DOHH2 (cell line): Measurements from ENCODE around the gene FOXF2.
A peak's percentile ranks its signal among the peaks of the same experiment; 100 is the strongest.

Experiments used
- H3F3A ChIP-seq: fragments of 200-600 bp; sonication (generic), shearing (Covaris generic); 2 replicates; pipeline ENCODE4 v1.6.0; 2016; ENCODE audit warnings: antibody characterized with exemption, mild to moderate bottlenecking; ENCODE audit not compliant: control insufficient read depth, insufficient read depth
- H3K27ac ChIP-seq: fragments of 200-600 bp; sonication (generic); 2 replicates; pipeline ENCODE4 v1.5.1; 2014; ENCODE audit warnings: low read depth, mild to moderate bottlenecking, low read length, moderate library complexity
- H3K27me3 ChIP-seq: fragments of 200-600 bp; sonication (generic); 2 replicates; pipeline ENCODE4 v1.6.1; 2014; ENCODE audit warnings: mild to moderate bottlenecking, low read length, mixed read lengths; ENCODE audit not compliant: control insufficient read depth
- H3K36me3 ChIP-seq: fragments of 200-600 bp; sonication (generic); 2 replicates; pipeline ENCODE4 v1.6.1; 2014; ENCODE audit warnings: mild to moderate bottlenecking, low read length, moderate library complexity, mixed read lengths; ENCODE audit not compliant: control insufficient read depth
- H3K4me1 ChIP-seq: fragments of 200-600 bp; sonication (generic); 2 replicates; pipeline ENCODE4 v1.6.1; 2014; ENCODE audit warnings: mild to moderate bottlenecking, low read length, mixed read lengths; ENCODE audit not compliant: control insufficient read depth
- H3K4me2 ChIP-seq: fragments of 200-600 bp; sonication (generic); 2 replicates; pipeline ENCODE4 v1.6.0; 2014; ENCODE audit warnings: mild to moderate bottlenecking, low read length, moderate library complexity
- H3K4me3 ChIP-seq: fragments of 200-600 bp; sonication (generic); 2 replicates; pipeline ENCODE4 v1.5.1; 2014; ENCODE audit warnings: mild to moderate bottlenecking, low read length, mixed read lengths
- H3K79me2 ChIP-seq: fragments of 200-600 bp; sonication (generic); 2 replicates; pipeline ENCODE4 v1.6.1; 2014; ENCODE audit warnings: mild to moderate bottlenecking, low read length, mixed read lengths; ENCODE audit not compliant: control insufficient read depth
- H3K9me2 ChIP-seq: fragments of 200-600 bp; sonication (generic); replicated peaks from 2 replicates; pipeline ENCODE4 v1.6.1; 2014; ENCODE audit warnings: mild to moderate bottlenecking, low read length, mixed read lengths; ENCODE audit not compliant: control insufficient read depth
- H3K9me3 ChIP-seq: fragments of 200-600 bp; sonication (generic); 2 replicates; pipeline ENCODE4 v1.6.1; 2014; ENCODE audit warnings: antibody characterized with exemption, low read length, mixed read lengths; ENCODE audit not compliant: control insufficient read depth, insufficient read depth
- H4K20me1 ChIP-seq: fragments of 200-600 bp; sonication (generic); 2 replicates; pipeline ENCODE4 v1.6.0; 2014; ENCODE audit warnings: low read depth, mild to moderate bottlenecking, antibody characterized with exemption, low read length, moderate library complexity; ENCODE audit not compliant: control insufficient read depth, insufficient read depth
- EZH2phosphoT487 ChIP-seq: fragments of 200-600 bp; sonication (generic); IDR thresholded peaks from 2 replicates; pipeline ENCODE4 v1.6.1; 2017; ENCODE audit warnings: borderline replicate concordance, mild to moderate bottlenecking, antibody characterized with exemption, low read length, moderate library complexity, mixed read lengths
- TF ChIP-seq, protein P1 (sequence below): fragments of 200-600 bp; sonication (generic); IDR thresholded peaks from one replicate; pipeline ENCODE4 v1.5.1; 2014; ENCODE audit warnings: antibody characterized with exemption, mild to moderate bottlenecking, low read depth, low read length; ENCODE audit not compliant: poor library complexity, severe bottlenecking

FOXF2 gene

GRCh38 chr6:1424306-1424927 lies 35.0 kb downstream of the FOXF2 start:
- Histone ChIP-seq H3K4me3 (no peak overlapping the region), H3K79me2 (no peaks in the 10 kb centered on the region), H4K20me1 (no peaks in the 10 kb centered on the region), H3K9me3 (no peaks in the 10 kb centered on the region), H3K4me2 (no peak overlapping the region), H3K36me3 (no peaks in the 10 kb centered on the region), H3K27me3 (no peaks in the 10 kb centered on the region), H3K27ac (no peak overlapping the region), H3K4me1 (no peaks in the 10 kb centered on the region), H3K9me2 (no peaks in the 10 kb centered on the region), H3F3A (no peaks in the 10 kb centered on the region)
- no peak for TF ChIP-seq EZH2phosphoT487
- TF ChIP-seq, protein P1, sequence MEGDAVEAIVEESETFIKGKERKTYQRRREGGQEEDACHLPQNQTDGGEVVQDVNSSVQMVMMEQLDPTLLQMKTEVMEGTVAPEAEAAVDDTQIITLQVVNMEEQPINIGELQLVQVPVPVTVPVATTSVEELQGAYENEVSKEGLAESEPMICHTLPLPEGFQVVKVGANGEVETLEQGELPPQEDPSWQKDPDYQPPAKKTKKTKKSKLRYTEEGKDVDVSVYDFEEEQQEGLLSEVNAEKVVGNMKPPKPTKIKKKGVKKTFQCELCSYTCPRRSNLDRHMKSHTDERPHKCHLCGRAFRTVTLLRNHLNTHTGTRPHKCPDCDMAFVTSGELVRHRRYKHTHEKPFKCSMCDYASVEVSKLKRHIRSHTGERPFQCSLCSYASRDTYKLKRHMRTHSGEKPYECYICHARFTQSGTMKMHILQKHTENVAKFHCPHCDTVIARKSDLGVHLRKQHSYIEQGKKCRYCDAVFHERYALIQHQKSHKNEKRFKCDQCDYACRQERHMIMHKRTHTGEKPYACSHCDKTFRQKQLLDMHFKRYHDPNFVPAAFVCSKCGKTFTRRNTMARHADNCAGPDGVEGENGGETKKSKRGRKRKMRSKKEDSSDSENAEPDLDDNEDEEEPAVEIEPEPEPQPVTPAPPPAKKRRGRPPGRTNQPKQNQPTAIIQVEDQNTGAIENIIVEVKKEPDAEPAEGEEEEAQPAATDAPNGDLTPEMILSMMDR: peak; percentile 60

DNA sequence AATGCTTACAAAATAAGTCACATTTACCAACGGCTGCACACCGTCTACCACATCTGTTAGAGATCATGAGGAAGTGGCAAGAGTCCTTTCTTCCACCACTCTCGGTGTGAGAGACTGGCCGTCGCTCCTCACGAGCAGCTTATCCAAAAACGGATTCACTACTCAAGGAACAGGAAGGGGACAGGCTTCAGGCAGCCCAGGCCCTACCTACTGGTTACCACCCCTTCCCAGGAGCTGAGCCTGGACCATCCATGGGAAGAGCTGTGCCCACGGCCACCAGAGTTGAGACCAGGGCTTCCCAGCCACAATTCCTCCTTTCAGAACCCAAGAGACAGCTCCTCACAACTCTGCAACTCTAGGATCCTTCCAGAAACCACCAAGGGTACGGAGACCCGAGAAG lies 37.0 kb downstream of the FOXF2 start:
- Histone ChIP-seq H3K79me2 (no peaks in the 10 kb centered on the region), H3K4me2 (no peak overlapping the region), H4K20me1 (no peaks in the 10 kb centered on the region), H3K36me3 (no peaks in the 10 kb centered on the region), H3K4me3 (no peak overlapping the region), H3K4me1 (no peaks in the 10 kb centered on the region), H3K27ac (no peak overlapping the region), H3K9me2 (no peaks in the 10 kb centered on the region), H3F3A (no peaks in the 10 kb centered on the region), H3K9me3 (no peaks in the 10 kb centered on the region), H3K27me3 (no peaks in the 10 kb centered on the region)
- TF ChIP-seq, protein P1: no peak
- no peak for TF ChIP-seq EZH2phosphoT487

DNA sequence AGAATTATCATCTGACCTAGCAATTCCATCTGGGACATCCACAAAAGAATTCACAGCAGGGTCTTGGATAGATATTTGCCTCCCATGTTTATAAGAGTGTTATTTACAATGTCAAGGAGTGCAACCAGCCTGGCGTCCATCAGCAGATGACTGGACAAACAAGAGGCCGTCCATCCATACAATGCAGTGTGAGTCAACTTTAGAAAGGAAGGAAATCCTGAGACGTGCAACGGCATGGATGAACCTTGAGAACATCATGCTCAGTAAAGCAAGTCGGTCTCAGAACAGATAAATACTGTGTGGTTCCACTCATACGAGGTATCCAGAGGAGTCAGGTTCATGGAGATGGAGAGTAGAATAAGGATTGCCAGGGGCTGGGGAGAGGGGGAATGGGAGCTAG lies 46.4 kb downstream of the FOXF2 start:
- Histone ChIP-seq H3K9me2 (no peaks in the 10 kb centered on the region), H3K36me3 (no peaks in the 10 kb centered on the region), H3K4me1 (no peaks in the 10 kb centered on the region), H3F3A (no peaks in the 10 kb centered on the region), H3K4me3 (no peak overlapping the region), H3K4me2 (no peak overlapping the region), H3K27me3 (peaks cover 9% of the 10 kb centered on the region), H3K9me3 (no peaks in the 10 kb centered on the region), H3K79me2 (no peaks in the 10 kb centered on the region), H4K20me1 (no peaks in the 10 kb centered on the region), H3K27ac (no peak overlapping the region)
- no peak for TF ChIP-seq EZH2phosphoT487
- TF ChIP-seq, protein P1: no peak
